Natural killer cell (primary cell): ENCODE data around the gene NAALADL2. TPM values are rescaled to one million over a fixed set of nuclear protein-coding genes. Genes with fewer than 3 reads are reported as not detected.

Experiments used
- ATAC-seq, 3 donors: fragments of 150-1000 bp in 2 of 3; fragments of 200-7000 bp in 1 of 3; cut with Tn5 transposase; 1 replicate in 1 of 3; 2 replicates in 2 of 3; pipeline ENCODE4 v1.10.0; 2021; ENCODE audit warnings: mild to moderate bottlenecking in 2 of 3, moderate library complexity in 2 of 3
- DNase-seq, 2 donors: peaks; one replicate each; pipeline versions ENCODE4 v3.0.0 to v3.0.0-alpha.2; 2013 to 2021; ENCODE audit warnings: mixed read lengths in 1 of 2
- H3K27ac ChIP-seq: one replicate; pipeline ENCODE4 v1.5.1; 2013; ENCODE audit warnings: mild to moderate bottlenecking, low read length
- H3K27me3 ChIP-seq: one replicate; pipeline ENCODE4 v1.6.1; 2013; ENCODE audit warnings: low read length; ENCODE audit not compliant: control insufficient read depth, insufficient read depth
- H3K36me3 ChIP-seq: one replicate; pipeline ENCODE4 v1.6.1; 2013; ENCODE audit warnings: low read length; ENCODE audit not compliant: control insufficient read depth, insufficient read depth
- H3K4me1 ChIP-seq: one replicate; pipeline ENCODE4 v1.6.1; 2013; ENCODE audit warnings: low read length; ENCODE audit not compliant: control insufficient read depth, insufficient read depth
- H3K4me3 ChIP-seq: one replicate; pipeline ENCODE4 v1.5.1; 2013; ENCODE audit warnings: low read length
- H3K9me3 ChIP-seq: one replicate; pipeline ENCODE4 v1.6.1; 2013; ENCODE audit warnings: low read length; ENCODE audit not compliant: control insufficient read depth, insufficient read depth
- H3K27ac Mint-ChIP-seq, 2 donors: one replicate each; pipeline ENCODE4 v1.8.0; 2022; ENCODE audit warnings: mild to moderate bottlenecking in 2 of 2, mixed read lengths in 2 of 2, moderate library complexity in 1 of 2
- H3K27me3 Mint-ChIP-seq, 2 donors: one replicate each; pipeline ENCODE4 v1.8.0; 2022; ENCODE audit warnings: low read depth in 2 of 2, mixed read lengths in 2 of 2
- H3K36me3 Mint-ChIP-seq: one replicate; pipeline ENCODE4 v1.8.0; 2022; ENCODE audit warnings: mixed read lengths
- H3K4me1 Mint-ChIP-seq, 2 donors: one replicate each; pipeline ENCODE4 v1.8.0; 2022; ENCODE audit warnings: mixed read lengths in 2 of 2
- H3K4me3 Mint-ChIP-seq: one replicate; pipeline ENCODE4 v1.8.0; 2022; ENCODE audit warnings: mild to moderate bottlenecking, moderate library complexity, mixed read lengths
- H3K9me3 Mint-ChIP-seq, 2 donors: one replicate each; pipeline ENCODE4 v1.8.0; 2022; ENCODE audit warnings: mixed read lengths in 2 of 2
- CTCF ChIP-seq: fragments of 200-600 bp; IDR thresholded peaks from one replicate; pipeline ENCODE4 v1.8.0; 2022; ENCODE audit warnings: antibody characterized with exemption
- WGBS: methylation state at CpG from one replicate; pipeline ENCODE4 v1.1.7; 2013; ENCODE audit warnings: missing lambda C conversion rate; ENCODE audit not compliant: insufficient coverage; 5-methylcytosine and 5-hydroxymethylcytosine counted together
- intact Hi-C: fragments of 100-400 bp; cut with micrococcal nuclease; formaldehyde crosslinking; loops from one replicate; pipeline ENCODE4 v1.14.2; 2022
- total RNA-seq, 4 donors: library from RNA; stranded (reverse); fragments of 120-200 nt in 1 of 4; gene quantifications; one replicate each; pipeline versions ENCODE4 v1.2.3 to v1.2.4, GENCODE V29; 2013 to 2022

NAALADL2 gene
- total RNA-seq, 3 donors from 2014 or later (not counting 1 experiment from before 2014, with no cell fraction given) = not detected

- H3K4me1 Mint-ChIP-seq = no peaks in the 10 kb centered on the region
- H3K36me3 Mint-ChIP-seq = no peaks in the 10 kb centered on the region
- WGBS = no CpG with 5 or more reads among the region's 2 CpGs
- ATAC-seq = no peak
- H3K9me3 ChIP-seq = no peaks in the 10 kb centered on the region
- no peak for DNase-seq
- no peaks in the 10 kb centered on the region for H3K36me3 ChIP-seq
- intact Hi-C loops = no loop called here
- H3K4me3 ChIP-seq = no peak overlapping the region
- no peak overlapping the region for H3K27ac ChIP-seq
- TF ChIP-seq CTCF = no peak
- H3K27me3 Mint-ChIP-seq = no peaks in the 10 kb centered on the region
- H3K4me3 Mint-ChIP-seq = no peak overlapping the region
- no peaks in the 10 kb centered on the region for H3K27me3 ChIP-seq
- no peaks in the 10 kb centered on the region for H3K4me1 ChIP-seq
- peaks cover 6 to 9% of the 10 kb centered on the region in 2 donors for H3K9me3 Mint-ChIP-seq
- no peak overlapping the region for H3K27ac Mint-ChIP-seq
Measured at GRCh38 chr3:175416600-175416999, 557.5 kb downstream of the NAALADL2 start.

- H3K27me3 Mint-ChIP-seq = no peaks in the 10 kb centered on the region
Measured at GRCh38 chr3:175417426-175417825, 558.3 kb downstream of the NAALADL2 start.

GRCh38 chr3:175421902-175422301 is 562.8 kb downstream of the NAALADL2 start:
- no peak for ATAC-seq

More at GRCh38 chr3:175417426-175417825, 558.3 kb downstream of the NAALADL2 start:
- Mint-ChIP-seq H3K27ac (no peak overlapping the region), H3K36me3 (no peaks in the 10 kb centered on the region), H3K4me1 (no peaks in the 10 kb centered on the region), H3K4me3 (no peak overlapping the region), H3K9me3 (peaks cover 6 to 12% of the 10 kb centered on the region in 2 donors)
- H3K4me3 ChIP-seq = no peak overlapping the region
- no peaks in the 10 kb centered on the region for H3K9me3 ChIP-seq
- intact Hi-C loops = no loop called here
- no CpG with 5 or more reads among the region's 1 CpG for WGBS
- no peaks in the 10 kb centered on the region for H3K4me1 ChIP-seq
- ATAC-seq (no peak), DNase-seq (no peak)
- H3K27me3 ChIP-seq = no peaks in the 10 kb centered on the region
- TF ChIP-seq CTCF = no peak
- H3K27ac ChIP-seq = no peak overlapping the region
- H3K36me3 ChIP-seq = no peaks in the 10 kb centered on the region

More at GRCh38 chr3:175421902-175422301, 562.8 kb downstream of the NAALADL2 start:
- Mint-ChIP-seq H3K9me3 (peaks cover 7 to 14% of the 10 kb centered on the region in 2 donors), H3K4me1 (no peaks in the 10 kb centered on the region), H3K4me3 (no peak overlapping the region), H3K27me3 (no peaks in the 10 kb centered on the region), H3K36me3 (no peaks in the 10 kb centered on the region), H3K27ac (no peak overlapping the region)
- DNase-seq = no peak
- Histone ChIP-seq H3K36me3 (no peaks in the 10 kb centered on the region), H3K4me3 (no peak overlapping the region), H3K27ac (no peak overlapping the region), H3K27me3 (no peaks in the 10 kb centered on the region), H3K4me1 (no peaks in the 10 kb centered on the region), H3K9me3 (no peaks in the 10 kb centered on the region)
- intact Hi-C loops = no loop called here
- WGBS = no CpG with 5 or more reads among the region's 2 CpGs
- TF ChIP-seq CTCF = no peak
